ENCODE data around the gene IL17REL.

IL17REL gene

GRCh38 chr22:50012211-50013181 lies at the start of gene IL17REL:
TSS of gene IL17REL (minus strand) at chr22:50012765. CDS start at chr22:50012646, 119 bp downstream.
- no peak for DNase-seq

- no peak for DNase-seq
Observed at GRCh38 chr22:50061824-50062355, 49.3 kb upstream of the IL17REL start.

DNA sequence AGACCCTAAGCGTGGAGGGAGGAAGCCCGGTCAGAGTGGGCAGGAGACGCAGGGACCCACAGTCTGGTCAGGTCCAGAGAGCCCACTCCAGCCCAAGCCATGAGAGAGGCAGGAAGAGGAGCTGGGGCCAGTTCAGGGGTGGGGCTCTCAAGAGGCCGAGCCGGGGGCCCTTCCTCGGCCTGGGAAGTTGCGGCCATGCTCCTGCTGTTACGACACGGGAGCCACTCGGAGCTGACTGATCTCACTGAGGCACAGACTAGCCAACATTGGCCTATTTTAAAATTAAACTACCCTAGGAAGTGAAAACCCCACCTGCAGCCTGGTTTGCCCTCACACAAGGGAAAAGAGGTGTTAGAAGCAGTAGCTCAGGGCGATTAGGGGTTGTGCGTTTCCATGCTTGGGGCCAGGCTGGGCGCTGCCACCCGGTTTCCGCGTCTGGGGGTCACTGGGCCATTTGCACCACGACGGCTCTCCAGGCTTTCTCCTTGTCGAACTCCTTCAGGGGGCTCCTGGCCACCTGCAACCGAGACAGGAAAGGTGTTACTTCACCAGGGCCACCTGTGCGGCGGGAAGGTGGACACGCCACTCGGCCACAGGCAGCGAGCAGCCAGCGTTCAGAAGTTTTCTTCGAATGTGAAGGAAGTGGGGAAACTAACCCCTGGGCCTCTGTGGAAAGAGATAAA lies 48.7 kb upstream of the IL17REL start:
- DNase-seq: no peak

DNA sequence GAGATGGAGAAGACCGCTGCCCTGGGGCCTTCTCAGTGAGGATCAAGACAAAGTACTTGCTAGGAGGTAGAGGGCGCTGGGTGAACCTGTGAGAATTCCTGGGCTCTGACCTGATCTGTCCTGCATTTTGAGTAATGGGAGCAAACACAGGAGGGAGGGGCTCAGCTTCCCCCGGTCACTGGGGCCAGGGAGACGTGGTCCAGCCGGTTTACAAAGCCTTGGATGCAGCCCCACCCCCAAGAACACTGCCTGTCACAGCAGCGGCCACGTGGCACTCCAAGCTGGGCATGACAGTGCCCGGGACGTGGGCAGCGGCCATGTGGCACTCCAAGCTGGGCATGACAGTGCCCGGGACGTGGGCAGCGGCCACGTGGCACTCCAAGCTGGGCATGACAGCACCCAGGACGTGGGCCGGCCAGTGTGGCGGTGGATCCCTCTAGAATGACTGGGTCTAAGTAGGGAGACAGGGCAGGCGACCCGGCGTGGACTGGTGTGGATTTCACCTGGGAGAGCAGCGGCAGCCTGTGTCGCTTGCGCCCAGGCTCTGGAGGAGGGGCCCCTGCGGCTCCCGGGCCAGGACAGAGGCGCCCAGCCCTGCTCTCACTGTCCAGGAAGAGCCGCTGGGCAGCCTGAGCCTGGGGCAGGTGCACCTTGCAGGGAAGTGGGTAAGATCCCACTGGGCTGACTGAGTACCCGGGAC lies 48.0 kb upstream of the IL17REL start:
- DNase-seq: no peak

GRCh38 chr22:50059881-50060262 lies 47.3 kb upstream of the IL17REL start:
- no peak for DNase-seq

DNA sequence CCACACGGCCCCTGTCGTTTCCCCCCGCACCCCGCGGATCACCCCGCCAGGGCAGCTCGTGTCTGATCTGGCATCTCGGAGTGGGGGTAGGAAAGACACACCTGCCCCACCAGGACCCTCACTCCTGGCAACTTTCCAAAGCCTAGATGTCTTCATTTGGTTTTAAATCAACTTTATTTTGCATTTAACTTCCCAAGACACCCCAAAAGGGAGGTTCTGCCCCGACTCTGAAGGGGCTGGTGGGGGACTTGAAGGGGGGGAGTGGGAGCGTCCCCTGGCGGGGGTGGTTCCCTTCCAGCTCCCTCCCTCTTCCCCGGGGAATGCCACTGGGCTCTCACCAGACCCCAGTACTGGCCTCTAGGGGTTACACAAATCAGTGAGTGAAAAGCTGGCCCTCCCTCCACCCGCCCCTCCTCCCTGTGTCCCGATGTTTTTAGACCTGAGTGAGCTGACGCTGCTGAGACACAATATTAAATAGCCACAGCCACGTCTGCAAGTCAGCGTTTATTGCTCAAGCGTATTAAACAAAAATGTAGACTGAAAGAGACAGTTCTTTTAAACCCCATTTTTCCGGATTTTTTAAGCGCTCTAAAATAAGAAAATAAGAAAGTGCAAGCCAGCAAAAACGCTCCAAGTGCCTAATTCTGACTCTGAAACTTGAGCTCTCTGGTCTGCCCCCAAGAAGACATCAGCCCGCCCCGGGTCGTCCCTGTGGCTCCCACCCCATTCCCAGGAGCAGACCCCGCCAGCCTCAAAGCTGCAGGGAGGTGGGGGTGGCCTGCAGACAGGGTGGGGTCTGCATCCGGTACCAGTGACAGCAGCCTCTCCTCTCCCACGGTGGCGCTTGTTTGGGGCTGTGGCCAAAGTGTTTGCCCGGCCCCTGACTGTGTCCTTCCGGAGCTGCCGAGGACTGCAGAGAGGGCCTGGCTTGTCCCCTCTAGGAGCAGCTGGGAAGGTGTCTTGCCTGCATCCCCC lies 46.6 kb upstream of the IL17REL start:
- no peak for DNase-seq

DNA sequence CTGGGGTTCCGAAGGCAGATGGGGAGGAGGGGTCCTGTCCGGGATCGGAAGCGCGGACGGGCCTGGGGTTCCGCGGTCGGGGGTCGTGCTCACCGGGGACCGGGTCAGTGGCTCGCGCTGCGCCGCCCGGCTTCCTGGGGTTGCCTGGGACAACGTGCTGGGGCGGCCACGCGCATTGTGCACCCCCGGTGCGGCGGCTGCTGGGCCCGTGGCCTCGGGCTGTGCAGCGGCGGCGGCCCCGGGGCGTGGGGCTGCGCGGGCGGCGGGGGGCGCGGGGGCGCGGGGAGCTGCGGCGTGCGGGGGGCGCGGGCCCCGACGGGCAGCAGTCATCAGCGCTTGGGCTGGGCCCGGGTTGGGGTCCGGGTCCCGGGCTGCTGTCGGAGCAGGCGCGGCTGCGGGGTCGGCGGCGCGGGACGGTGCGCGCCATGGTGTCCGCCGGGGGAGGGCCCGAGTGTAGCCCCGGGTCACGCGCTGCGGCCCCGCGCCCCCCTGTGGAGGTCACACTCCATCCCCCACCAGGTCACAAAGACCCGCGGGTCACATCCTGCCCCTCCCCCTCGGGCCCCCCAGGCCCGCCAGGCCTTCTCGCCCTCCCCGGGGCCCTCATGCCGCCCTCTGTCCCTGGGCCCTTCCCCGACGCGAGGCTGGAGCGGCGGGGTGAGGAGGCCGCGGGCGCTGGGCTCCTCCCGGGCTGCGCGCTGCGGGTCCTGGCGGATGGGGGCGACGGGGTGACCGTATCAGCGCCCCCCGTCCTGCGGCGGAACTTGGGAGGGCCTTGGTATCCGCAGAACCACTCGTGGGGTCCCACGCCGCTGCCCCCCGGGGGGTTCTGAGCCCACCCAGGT lies 45.7 kb upstream of the IL17REL start, which contains the start of gene TTLL8:
Gene TTLL8, minus strand, starts transcription at position 238 of the 845 bp plus-strand sequence.
- no peak for DNase-seq

- DNase-seq: no peak
Observed at GRCh38 chr22:50057278-50058060, 44.9 kb upstream of the IL17REL start.

- DNase-seq: no peak
Observed at GRCh38 chr22:50056214-50056972, 43.8 kb upstream of the IL17REL start.

DNA sequence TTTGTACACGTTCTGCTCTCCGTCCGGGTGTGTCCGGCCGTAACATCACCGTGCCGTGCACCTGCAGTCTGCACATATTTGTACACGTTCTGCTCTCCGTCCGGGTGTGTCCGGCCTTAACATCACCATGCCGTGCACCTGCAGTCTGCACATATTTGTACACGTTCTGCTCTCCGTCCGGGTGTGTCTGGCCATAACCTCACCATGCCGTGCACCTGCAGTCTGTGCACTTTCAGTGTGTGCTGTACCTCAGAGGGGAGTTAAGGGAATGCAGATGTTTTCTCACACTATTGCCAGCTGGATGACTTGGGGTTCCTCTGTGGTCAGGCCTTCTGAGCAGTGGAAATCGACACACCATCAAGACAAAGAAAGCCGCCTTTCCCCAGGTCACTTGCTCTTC lies 41.3 kb upstream of the IL17REL start:
- no peak for DNase-seq

DNA sequence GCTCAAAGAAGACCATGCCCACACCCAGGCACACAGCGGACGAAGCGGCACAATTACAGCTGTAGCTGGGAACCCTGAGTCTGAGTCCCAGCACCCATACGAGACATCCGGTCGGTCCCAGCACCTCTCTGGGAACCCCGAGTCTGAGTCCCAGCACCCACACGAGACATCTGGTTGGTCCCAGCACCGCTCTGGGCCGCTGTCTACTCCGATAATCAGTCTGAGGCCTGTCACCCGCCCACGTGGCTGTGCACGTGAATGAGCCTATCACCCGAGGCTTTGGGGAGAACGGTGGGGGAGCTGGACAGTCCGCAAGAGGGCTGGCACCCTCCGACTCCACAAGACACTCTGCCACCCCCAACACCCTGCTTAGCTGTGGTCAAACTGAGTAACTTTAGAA lies 39.4 kb upstream of the IL17REL start:
- DNase-seq: no peak

DNA sequence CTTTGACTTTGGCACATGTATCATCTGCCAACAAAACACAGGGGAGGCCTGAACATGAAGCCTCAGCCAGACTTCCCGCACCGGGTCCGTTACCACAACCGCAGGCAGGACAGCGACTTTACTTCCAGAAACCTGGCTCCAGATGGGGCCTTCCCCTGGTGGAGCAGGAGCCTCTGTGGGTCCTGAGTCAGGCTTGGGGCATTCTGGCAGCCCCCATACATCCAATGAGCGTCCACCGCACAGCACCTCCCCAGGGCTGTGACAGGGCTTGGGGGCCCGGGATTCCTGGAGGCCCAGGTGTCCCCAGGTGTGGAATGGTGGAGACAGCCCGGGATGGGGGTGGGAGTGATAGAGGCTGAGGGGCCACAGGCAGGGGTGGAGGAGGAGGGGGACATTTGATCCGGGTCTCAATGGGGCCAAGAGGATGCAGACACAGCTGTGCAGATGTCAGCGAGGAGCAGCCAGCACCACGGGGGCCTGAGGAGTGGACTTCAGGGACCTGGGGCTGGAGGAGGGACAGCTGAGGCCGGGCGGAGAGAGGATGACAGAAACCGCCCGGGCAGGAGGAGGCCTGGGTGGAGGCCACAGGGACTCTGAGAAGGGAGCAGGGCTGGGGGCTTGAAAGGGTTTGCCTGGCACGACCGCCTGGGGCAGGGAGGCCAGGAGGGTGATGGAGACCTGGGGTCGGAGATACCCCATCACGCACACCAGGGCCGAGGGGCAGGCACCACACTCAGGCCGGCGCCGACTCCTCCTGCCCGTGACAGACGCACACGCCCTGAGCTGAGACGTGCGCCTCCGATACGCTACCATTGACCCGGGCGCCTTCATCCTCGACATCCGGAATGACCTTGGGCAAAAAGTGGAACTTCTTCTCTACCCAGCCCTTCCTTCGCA lies 37.0 kb upstream of the IL17REL start:
- DNase-seq: no peak

GRCh38 chr22:50048836-50049235 lies 36.3 kb upstream of the IL17REL start:
- DNase-seq: no peak

DNA sequence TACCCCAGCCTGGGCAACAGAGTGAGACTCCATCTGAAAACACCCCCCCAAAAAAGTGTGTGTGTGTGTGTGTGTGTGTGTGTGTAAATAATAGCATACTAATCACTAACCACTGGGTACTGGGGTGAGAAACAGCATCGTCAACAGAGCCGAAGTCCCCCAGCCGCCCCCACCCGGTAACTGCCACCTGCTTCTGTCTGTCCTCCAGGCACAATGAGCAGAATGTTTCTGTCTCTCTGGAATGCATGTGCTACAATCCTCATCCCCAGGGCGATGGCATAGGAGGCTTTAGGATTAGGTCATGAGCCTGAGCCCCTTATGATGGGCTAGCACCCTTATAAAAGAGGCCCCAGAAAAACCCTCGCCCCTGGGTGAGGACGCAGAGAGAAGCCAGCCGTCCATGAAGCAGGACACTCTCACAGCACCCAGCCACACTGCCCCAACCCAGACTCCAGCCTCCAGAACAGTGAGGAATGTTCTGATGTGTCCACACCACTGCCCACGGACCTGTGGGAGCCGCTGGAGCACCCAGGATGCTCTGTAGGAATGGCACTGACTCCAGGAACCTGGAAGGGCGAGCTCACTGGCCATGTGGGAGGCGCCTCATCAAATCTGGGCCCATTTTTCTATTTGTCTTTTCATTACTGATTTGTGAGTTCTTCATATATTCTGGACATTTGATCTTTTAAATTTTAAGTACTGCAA lies 35.6 kb upstream of the IL17REL start:
- no peak for DNase-seq

GRCh38 chr22:50047346-50047745 lies 34.8 kb upstream of the IL17REL start:
- DNase-seq: no peak

GRCh38 chr22:50046481-50047245 lies 34.1 kb upstream of the IL17REL start:
- DNase-seq: no peak

DNA sequence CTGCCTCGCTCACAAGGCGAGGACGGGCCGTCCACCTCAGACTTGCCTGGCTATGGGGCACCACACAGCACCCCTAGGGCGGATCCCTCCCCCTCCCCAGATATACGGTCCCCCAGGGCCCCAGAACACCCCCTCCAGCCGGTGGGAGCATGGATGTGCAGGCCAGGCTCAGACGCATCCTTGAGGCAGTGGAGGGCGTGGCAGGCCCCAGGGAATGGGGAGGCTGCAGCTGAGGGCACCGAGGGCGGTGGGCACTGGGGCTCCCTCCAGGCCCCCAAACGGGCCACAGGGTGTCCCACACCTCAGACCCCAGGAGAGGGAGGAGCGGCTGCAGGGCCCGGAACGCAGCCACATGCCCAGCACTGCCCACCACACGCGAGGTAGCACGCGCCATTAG lies 33.5 kb upstream of the IL17REL start:
- no peak for DNase-seq

Data from activated CD8-positive, alpha-beta memory T cell treated with anti-CD3 and anti-CD28 coated beads, Interleukin-2, amount 50 U/mL, for 4 hours (primary cell).